ENCODE data around the gene FGFR2. TPM values are rescaled to one million over a fixed set of nuclear protein-coding genes. Genes with fewer than 3 reads are reported as not detected.

FGFR2 gene
- total RNA-seq, 1 experiment from 2014 or later, result 286 TPM

GRCh38 chr10:121459279-121459621 lies 139.0 kb downstream of the FGFR2 start:
- DNase-seq, result no peak
- no peaks in the 10 kb centered on the region; the same call in 1 of the 2 replicates for H3K36me3 ChIP-seq (ENCODE audit: control insufficient read depth, insufficient read depth, low read length)
- Mint-ChIP-seq H3K4me3 (ENCODE audit: unreplicated experiment) (no peak overlapping the region), H3K36me3 (ENCODE audit: insufficient read depth, unreplicated experiment) (no peaks in the 10 kb centered on the region), H3K27ac (ENCODE audit: unreplicated experiment) (peak overlapping the region; percentile 50), H3K9me3 (ENCODE audit: unreplicated experiment) (no peaks in the 10 kb centered on the region), H3K27me3 (ENCODE audit: insufficient read depth, unreplicated experiment) (no peaks in the 10 kb centered on the region), H3K4me1 (ENCODE audit: low read depth, unreplicated experiment) (peaks cover 24% of the 10 kb centered on the region)
- H3K27me3 ChIP-seq (replicated peaks; ENCODE audit: control insufficient read depth, insufficient read depth, low read length), result no peaks in the 10 kb centered on the region
- no TSS peak for BruUV-seq (replicated peaks)
- H3K9me3 ChIP-seq, result no peaks in the 10 kb centered on the region
- POLR2A ChIA-PET, result no interaction called here
- H3K4me1 ChIP-seq, result peaks cover 21% of the 10 kb centered on the region
- intact Hi-C loops (cut with micrococcal nuclease; ENCODE audit: unreplicated experiment), result no loop called here
- CTCF ChIA-PET, result no interaction called here
- H3K4me3 ChIP-seq (ENCODE audit: low read depth, low read length), result no peak overlapping the region
- TF ChIP-seq, protein P1, sequence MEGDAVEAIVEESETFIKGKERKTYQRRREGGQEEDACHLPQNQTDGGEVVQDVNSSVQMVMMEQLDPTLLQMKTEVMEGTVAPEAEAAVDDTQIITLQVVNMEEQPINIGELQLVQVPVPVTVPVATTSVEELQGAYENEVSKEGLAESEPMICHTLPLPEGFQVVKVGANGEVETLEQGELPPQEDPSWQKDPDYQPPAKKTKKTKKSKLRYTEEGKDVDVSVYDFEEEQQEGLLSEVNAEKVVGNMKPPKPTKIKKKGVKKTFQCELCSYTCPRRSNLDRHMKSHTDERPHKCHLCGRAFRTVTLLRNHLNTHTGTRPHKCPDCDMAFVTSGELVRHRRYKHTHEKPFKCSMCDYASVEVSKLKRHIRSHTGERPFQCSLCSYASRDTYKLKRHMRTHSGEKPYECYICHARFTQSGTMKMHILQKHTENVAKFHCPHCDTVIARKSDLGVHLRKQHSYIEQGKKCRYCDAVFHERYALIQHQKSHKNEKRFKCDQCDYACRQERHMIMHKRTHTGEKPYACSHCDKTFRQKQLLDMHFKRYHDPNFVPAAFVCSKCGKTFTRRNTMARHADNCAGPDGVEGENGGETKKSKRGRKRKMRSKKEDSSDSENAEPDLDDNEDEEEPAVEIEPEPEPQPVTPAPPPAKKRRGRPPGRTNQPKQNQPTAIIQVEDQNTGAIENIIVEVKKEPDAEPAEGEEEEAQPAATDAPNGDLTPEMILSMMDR (IDR thresholded peaks at IDR 0.05; ENCODE audit: insufficient read depth in 1 of 2, low read depth in 1 of 2, low read length in 1 of 2, severe bottlenecking in 1 of 2, unreplicated experiment in 1 of 2), result no peak

DNA sequence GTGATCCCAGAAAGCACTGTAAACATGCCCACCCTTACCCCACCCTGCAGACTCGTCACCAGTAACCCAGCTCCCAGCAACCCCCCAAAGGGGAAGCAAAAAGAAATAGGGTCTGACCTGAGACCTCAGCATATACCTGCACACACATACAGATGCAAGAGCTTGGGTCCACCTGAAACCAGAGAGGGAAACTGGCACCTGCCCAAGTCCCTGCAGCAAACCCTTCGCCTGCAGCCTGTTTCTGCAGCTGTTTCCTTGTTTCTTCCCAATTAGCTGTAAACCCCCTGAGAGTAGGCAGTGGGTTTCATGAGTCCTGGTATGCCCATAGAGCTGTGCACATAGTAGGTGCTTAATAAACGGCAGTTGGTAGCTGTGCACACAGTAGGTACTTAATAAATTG lies 140.5 kb downstream of the FGFR2 start:
- no peak overlapping the region for H3K4me3 ChIP-seq (ENCODE audit: low read depth, low read length)
- intact Hi-C loops (cut with micrococcal nuclease; ENCODE audit: unreplicated experiment), result no loop called here
- H3K4me3 Mint-ChIP-seq (ENCODE audit: unreplicated experiment), result no peak overlapping the region
- no TSS peak for BruUV-seq (replicated peaks)
- H3K36me3 ChIP-seq (ENCODE audit: control insufficient read depth, insufficient read depth, low read length), result no peaks in the 10 kb centered on the region
- TF ChIP-seq, protein P1 (IDR thresholded peaks at IDR 0.05; ENCODE audit: insufficient read depth in 1 of 2, low read depth in 1 of 2, low read length in 1 of 2, severe bottlenecking in 1 of 2, unreplicated experiment in 1 of 2), result no peak
- no peak for DNase-seq
- peaks cover 37% of the 10 kb centered on the region for H3K4me1 ChIP-seq
- ChIA-PET CTCF (no interaction called here), POLR2A (interaction anchor here (0.5 kb wide), 1 partner anchor 686 kb away, joined by 3 read pairs; no protein-coding TSS in a partner anchor)
- no peaks in the 10 kb centered on the region for H3K36me3 Mint-ChIP-seq (ENCODE audit: insufficient read depth, unreplicated experiment)
- H3K27ac Mint-ChIP-seq (ENCODE audit: unreplicated experiment), result no peak overlapping the region
- no peaks in the 10 kb centered on the region for H3K9me3 ChIP-seq
- no peaks in the 10 kb centered on the region for H3K27me3 ChIP-seq (replicated peaks; ENCODE audit: control insufficient read depth, insufficient read depth, low read length)
- H3K27me3 Mint-ChIP-seq (ENCODE audit: insufficient read depth, unreplicated experiment), result no peaks in the 10 kb centered on the region
- peaks cover 33% of the 10 kb centered on the region for H3K4me1 Mint-ChIP-seq (ENCODE audit: low read depth, unreplicated experiment)
- no peaks in the 10 kb centered on the region for H3K9me3 Mint-ChIP-seq (ENCODE audit: unreplicated experiment)

DNA sequence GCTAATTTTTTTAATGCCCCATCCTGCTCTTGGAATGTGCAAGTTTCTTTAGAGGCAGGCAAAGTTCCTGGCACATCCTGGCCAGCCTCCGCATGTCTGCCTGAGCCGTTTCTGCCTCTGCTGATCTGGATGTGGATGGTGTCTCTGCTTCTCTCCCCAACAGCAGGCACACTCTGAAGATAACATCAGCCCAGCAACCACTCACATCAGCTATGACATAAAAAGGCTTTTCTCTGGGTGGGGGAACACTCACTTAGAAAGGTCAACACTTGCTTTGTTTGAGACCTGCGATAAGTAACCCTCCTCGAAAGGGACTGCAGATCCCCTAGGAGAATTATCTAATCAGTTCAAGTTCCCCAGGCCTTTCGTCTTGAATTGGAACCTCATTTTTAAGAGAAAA lies 142.9 kb downstream of the FGFR2 start:
- Histone ChIP-seq H3K4me1 (peaks cover 45% of the 10 kb centered on the region), H3K4me3 (ENCODE audit: low read depth, low read length) (no peak overlapping the region), H3K9me3 (no peaks in the 10 kb centered on the region), H3K36me3 (ENCODE audit: control insufficient read depth, insufficient read depth, low read length) (no peaks in the 10 kb centered on the region), H3K27me3 (replicated peaks; ENCODE audit: control insufficient read depth, insufficient read depth, low read length) (no peaks in the 10 kb centered on the region)
- BruUV-seq (replicated peaks), result no TSS peak
- Mint-ChIP-seq H3K36me3 (ENCODE audit: insufficient read depth, unreplicated experiment) (no peaks in the 10 kb centered on the region), H3K4me1 (ENCODE audit: low read depth, unreplicated experiment) (peaks cover 30% of the 10 kb centered on the region), H3K4me3 (ENCODE audit: unreplicated experiment) (peak overlapping the region; percentile 10), H3K9me3 (ENCODE audit: unreplicated experiment) (no peaks in the 10 kb centered on the region), H3K27me3 (ENCODE audit: insufficient read depth, unreplicated experiment) (no peaks in the 10 kb centered on the region), H3K27ac (ENCODE audit: unreplicated experiment) (peak overlapping the region; percentile 66)
- TF ChIP-seq, protein P1 (IDR thresholded peaks at IDR 0.05; ENCODE audit: insufficient read depth in 1 of 2, low read depth in 1 of 2, low read length in 1 of 2, severe bottlenecking in 1 of 2, unreplicated experiment in 1 of 2), result no peak
- POLR2A ChIA-PET, result interaction anchor here (0.6 kb wide), 1 partner anchor 73 kb away, joined by 3 read pairs; no protein-coding TSS in a partner anchor
- intact Hi-C loops (cut with micrococcal nuclease; ENCODE audit: unreplicated experiment), result no loop called here
- CTCF ChIA-PET, result interaction anchor here (0.7 kb wide), 1 partner anchor 77 kb away, joined by 3 read pairs; no protein-coding TSS in a partner anchor
- DNase-seq, result peak; percentile 43 to 61
